Activated T-cell treated with anti-CD3 and anti-CD28 coated beads, Interleukin-2, amount 50 U/mL, for 24 hours (primary cell): ENCODE results near the gene INTS14.
A peak's percentile ranks its signal among the peaks of the same experiment; 100 is the strongest.
"Not testable (repeated sequence)": the region's sequence is repeated elsewhere in the genome, so short reads cannot be mapped to it uniquely, and the experiment has no call there.

Experiments used
- DNase-seq: peaks from one replicate; pipeline ENCODE4 v3.0.0-alpha.2; 2020
- H3K27ac Mint-ChIP-seq: 2 replicates; pipeline ENCODE4 v1.8.0; 2020; ENCODE audit warnings: mild to moderate bottlenecking, mixed read lengths
- H3K27me3 Mint-ChIP-seq: 2 replicates; pipeline ENCODE4 v1.8.0; 2020; ENCODE audit warnings: mixed read lengths
- H3K36me3 Mint-ChIP-seq: 2 replicates; pipeline ENCODE4 v1.8.0; 2020; ENCODE audit warnings: low read depth, mixed read lengths
- H3K4me1 Mint-ChIP-seq: 2 replicates; pipeline ENCODE4 v1.8.0; 2020; ENCODE audit warnings: low read depth, mixed read lengths
- H3K4me3 Mint-ChIP-seq: 2 replicates; pipeline ENCODE4 v1.8.0; 2020; ENCODE audit warnings: mild to moderate bottlenecking, moderate library complexity, mixed read lengths
- H3K9me3 Mint-ChIP-seq: 2 replicates; pipeline ENCODE4 v1.8.0; 2020; ENCODE audit warnings: mixed read lengths

Gene INTS14

DNA sequence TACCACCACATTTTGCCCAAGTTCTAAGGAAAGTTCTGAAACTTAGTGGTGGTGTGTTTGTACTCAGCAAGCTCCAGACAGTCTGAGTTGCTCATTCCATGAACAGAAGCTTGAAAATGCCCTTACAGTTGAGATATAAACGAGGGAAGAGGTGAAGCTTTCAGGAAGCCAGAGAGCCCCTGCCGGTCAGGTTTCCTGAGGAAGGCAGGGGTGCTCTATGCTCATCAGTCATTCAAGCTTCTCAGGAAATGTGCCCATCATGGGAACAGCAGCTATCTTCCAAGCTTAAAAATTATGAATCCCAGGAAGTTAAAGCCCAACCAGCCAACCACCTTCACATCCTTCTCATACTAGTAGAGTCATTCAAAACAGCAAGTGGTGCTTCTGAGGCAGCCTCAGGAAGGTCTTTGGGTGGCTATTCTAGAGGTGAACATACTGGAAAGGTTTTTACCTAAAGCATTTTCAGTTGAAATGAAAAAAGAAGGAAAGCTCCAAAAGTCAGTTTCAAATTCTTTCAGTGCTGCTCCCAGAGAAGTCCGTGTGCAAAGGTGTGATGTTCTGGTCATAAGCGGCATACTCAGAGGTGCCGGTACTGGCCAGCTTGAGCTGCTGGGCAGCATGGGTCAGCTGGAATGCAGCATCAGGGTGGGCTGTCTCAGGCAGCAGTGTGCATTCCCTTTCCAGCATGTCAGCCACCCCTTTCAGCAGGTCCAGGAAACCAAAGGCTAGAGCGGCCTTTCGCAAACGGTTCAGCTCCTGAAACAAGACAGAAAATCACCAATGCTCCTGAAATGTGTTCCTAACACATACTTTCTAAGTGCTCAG lies 31.8 kb downstream of the INTS14 start:
- no peak overlapping the region for H3K4me3 Mint-ChIP-seq

DNA sequence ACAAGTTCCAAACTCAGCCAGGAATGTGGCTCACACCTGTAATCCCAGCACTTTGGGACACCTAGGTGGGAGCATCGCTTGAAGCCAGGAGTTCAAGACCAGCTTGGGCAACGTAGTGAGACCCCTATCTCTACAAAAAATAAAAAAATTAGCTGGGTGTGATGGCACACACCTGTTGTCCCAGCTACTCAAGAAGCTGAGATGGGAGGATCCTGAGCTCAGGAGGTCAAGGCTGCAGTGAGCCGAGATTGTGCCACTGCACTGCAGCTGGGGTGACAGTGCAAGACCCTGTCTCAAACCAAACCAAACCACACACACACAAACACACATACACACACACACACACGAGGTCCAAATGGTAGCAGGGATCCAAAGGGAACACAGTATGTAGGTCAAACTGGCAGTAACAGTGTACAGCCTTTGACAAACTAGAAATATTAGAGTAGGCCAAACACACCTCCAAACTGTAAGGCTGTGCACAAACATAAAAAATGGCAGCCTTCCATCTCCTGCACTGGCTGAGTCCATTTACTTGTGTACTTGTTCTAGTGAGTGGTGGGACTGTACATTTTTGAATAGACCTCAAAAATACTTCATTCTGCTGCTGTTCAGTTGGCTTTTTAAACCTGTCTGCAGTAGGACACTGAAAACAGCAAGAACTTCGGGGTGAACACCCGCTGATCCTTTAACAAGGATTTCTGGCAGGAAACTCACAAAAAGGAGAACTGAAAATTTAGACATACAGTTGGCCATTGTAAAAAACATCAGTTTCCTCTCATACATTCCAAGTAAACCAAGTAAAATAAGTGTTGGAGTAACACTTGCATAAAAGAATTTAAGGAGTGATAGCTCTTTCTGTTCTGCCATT lies 33.6 kb downstream of the INTS14 start:
- no peak for DNase-seq
- Mint-ChIP-seq H3K27ac (peak overlapping the region; percentile 34), H3K9me3 (no peaks in the 10 kb centered on the region), H3K4me1 (no peaks in the 10 kb centered on the region), H3K36me3 (peaks cover 90% of the 10 kb centered on the region), H3K27me3 (no peaks in the 10 kb centered on the region), H3K4me3 (no peak overlapping the region)

More for the DNA sequence above, 31.8 kb downstream of the INTS14 start:
- H3K4me1 Mint-ChIP-seq, result peaks cover 11% of the 10 kb centered on the region
- DNase-seq, result no peak
- peaks cover 95% of the 10 kb centered on the region for H3K36me3 Mint-ChIP-seq
- H3K27me3 Mint-ChIP-seq, result no peaks in the 10 kb centered on the region
- H3K9me3 Mint-ChIP-seq, result no peaks in the 10 kb centered on the region
- H3K27ac Mint-ChIP-seq, result peak overlapping the region; percentile 87

DNA sequence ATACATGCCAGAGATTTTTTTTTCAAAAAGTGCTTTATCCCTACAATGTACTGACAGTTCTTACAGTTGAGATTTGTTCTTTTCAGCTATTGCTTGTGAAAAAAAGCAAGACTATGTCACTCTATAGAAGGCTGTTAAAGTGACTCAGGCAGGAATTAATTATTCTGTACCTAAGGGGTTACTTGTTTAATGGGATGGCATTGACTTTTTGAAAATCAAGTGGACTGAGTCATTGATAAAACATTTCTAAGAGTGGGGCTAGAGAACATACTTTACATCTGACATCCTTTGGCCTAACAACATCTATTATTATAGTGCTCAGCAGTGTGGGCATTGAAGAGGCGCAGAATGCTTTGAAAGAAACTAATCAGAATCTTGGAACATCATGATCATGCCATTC lies 34.3 kb downstream of the INTS14 start:
- no peak for DNase-seq
- Mint-ChIP-seq H3K36me3 (peaks cover 88% of the 10 kb centered on the region), H3K27ac (peak overlapping the region; percentile 34)

DNA sequence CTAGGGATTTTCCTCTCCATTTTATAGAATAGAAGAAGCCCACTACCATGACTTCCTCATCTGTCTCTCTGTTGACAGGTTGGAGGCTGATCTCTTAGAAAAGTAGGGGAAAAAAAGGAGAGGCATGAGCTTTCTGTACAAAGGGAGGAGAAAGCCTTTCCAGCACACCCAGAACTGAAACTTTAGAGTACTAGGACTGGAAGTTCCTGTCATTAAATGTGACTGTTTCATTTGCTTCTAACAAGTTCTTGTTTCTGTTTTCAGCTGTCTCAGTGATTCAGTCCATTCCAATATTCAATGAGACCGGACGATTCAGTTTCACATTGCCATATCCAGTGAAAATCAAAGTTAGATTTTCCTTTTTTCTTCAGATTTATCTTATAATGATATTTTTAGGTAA lies 39.0 kb downstream of the INTS14 start:
- Mint-ChIP-seq H3K27ac (no peak overlapping the region), H3K4me1 (no peaks in the 10 kb centered on the region), H3K27me3 (no peaks in the 10 kb centered on the region), H3K9me3 (no peaks in the 10 kb centered on the region), H3K4me3 (no peak overlapping the region), H3K36me3 (peaks cover 87% of the 10 kb centered on the region)
- no peak for DNase-seq

More for the DNA sequence above, 34.3 kb downstream of the INTS14 start:
- no peaks in the 10 kb centered on the region for H3K27me3 Mint-ChIP-seq
- H3K4me1 Mint-ChIP-seq, result no peaks in the 10 kb centered on the region
- H3K4me3 Mint-ChIP-seq, result no peak overlapping the region
- H3K9me3 Mint-ChIP-seq, result no peaks in the 10 kb centered on the region

DNA sequence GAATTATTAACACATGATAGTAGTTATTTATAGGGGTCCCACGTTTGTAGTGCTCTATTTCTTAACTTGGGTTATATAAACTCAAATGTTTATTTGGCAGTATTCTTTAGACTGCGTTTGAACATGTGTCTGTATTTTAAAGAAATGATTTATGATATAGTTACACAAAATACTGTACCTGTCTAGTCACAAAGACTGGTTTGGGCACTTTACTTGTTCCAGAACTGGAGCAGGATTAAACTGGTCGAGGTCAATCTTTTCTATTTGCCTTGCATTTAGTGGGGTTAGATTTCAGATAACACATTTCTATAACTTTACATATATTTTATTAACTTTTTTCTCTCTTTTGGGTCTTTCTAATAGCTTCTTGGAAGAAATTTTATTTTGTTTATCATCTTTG lies 41.2 kb downstream of the INTS14 start:
- no peaks in the 10 kb centered on the region for H3K4me1 Mint-ChIP-seq
- no peaks in the 10 kb centered on the region for H3K27me3 Mint-ChIP-seq
- no peak overlapping the region for H3K4me3 Mint-ChIP-seq
- no peak for DNase-seq
- H3K36me3 Mint-ChIP-seq, result peaks cover 90% of the 10 kb centered on the region
- no peak overlapping the region for H3K27ac Mint-ChIP-seq
- no peaks in the 10 kb centered on the region for H3K9me3 Mint-ChIP-seq

DNA sequence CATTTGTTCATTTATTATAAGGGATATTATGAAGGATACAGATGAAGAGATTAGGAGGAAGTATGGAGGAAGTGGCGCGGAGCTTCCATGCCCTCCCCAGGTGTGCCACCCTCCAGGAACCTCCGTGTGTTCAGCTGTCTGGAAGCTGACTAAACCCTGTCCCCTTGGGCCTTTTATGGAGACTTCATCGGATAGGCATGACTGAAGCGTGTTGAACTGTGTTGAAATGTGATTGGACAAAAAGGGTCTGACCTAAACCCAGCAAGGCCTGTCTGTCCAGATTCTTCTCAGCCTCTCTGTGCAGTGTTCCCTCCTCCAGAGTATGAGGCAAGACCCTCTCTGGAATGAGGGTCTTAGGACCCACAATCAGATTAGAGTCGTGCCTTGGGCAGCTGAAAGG lies 49.0 kb downstream of the INTS14 start:
- Mint-ChIP-seq H3K36me3 (peaks cover 100% of the 10 kb centered on the region), H3K27ac (no peak overlapping the region), H3K4me3 (no peak overlapping the region), H3K27me3 (no peaks in the 10 kb centered on the region), H3K4me1 (no peaks in the 10 kb centered on the region), H3K9me3 (no peaks in the 10 kb centered on the region)
- DNase-seq, result no peak

DNA sequence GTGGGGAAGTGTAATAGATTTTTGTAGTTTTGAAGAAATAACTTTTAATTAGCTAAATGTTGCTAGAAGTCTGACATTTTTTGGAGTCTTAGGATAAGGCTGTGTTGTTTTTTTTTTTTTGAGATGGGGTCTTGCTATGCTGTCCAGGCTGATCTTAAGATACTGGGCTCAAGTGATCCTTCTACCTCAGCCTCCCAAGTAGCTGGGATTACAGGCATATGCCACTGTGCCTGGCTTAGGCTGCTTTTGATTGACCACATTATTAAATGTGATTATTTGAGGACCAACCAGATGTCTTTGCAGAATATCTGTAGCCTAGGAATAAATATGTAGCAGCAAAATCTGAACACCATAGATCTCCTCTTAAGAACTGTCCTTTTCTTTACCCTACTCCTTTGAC lies 51.0 kb downstream of the INTS14 start:
- Mint-ChIP-seq H3K9me3 (no peaks in the 10 kb centered on the region), H3K27ac (no peak overlapping the region), H3K27me3 (no peaks in the 10 kb centered on the region), H3K4me1 (no peaks in the 10 kb centered on the region), H3K36me3 (peaks cover 99% of the 10 kb centered on the region), H3K4me3 (no peak overlapping the region)
- DNase-seq, result no peak

DNA sequence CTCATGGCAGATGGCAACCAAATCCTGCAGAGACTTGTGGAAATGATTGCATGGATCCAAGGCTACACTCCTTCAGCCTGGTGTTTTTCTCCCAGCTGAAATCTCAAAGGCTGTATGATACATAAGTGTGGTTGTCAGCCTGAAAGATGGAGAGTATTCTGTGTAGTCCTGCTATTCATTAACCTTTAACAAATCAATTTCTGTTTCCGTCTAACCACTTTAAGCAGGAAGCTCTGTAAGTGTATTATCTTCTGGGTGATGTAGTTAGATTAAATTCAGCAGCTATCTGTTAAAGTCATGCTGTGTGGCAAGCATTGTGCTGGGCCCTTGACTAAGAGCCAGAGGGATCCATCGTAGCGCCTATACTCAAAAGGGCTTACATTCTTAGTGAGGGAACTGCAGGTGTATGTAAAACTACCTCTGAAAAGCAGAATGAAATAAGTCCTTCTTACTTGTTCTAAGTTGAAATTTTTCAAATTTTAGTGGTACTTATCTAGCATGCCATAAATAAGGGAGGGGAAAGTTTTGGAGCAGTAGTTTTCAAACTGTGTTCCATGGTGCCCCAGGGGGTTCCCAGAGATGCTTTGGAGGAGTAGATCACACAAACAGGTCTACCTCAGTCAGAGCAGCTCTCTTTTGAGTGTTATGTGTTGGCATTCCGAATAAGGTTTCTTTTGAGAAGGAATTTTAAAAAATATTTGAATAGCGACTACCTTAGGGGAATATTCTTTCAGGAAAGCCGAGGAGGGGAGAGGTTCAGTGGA lies 51.8 kb downstream of the INTS14 start:
- H3K4me1 Mint-ChIP-seq, result no peaks in the 10 kb centered on the region
- no peak for DNase-seq
- no peaks in the 10 kb centered on the region for H3K9me3 Mint-ChIP-seq
- H3K27me3 Mint-ChIP-seq, result no peaks in the 10 kb centered on the region
- no peak overlapping the region for H3K4me3 Mint-ChIP-seq
- no peak overlapping the region for H3K27ac Mint-ChIP-seq
- H3K36me3 Mint-ChIP-seq, result peaks cover 99% of the 10 kb centered on the region

DNA sequence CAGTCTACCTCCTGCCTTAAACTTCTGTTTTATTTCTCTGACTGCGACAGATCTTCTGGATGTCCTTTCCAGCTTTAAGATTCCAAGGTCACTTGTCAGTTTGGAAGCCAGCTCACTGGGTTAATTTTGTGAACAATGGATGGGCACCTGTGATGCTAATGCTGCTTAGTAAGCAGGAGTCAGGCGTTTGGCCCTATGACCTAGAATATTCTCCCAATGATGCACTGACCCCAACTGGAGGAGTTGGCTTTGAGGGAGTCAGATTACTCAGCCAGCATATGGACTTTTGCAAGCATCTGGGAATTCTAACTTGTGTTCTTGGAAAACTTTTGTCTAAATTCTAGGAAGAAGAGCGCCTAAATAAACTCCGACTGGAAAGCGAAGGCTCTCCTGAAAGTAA lies 52.6 kb downstream of the INTS14 start:
- Mint-ChIP-seq H3K27me3 (no peaks in the 10 kb centered on the region), H3K27ac (no peak overlapping the region), H3K36me3 (peaks cover 99% of the 10 kb centered on the region), H3K4me3 (no peak overlapping the region), H3K9me3 (no peaks in the 10 kb centered on the region), H3K4me1 (no peaks in the 10 kb centered on the region)
- DNase-seq, result no peak

DNA sequence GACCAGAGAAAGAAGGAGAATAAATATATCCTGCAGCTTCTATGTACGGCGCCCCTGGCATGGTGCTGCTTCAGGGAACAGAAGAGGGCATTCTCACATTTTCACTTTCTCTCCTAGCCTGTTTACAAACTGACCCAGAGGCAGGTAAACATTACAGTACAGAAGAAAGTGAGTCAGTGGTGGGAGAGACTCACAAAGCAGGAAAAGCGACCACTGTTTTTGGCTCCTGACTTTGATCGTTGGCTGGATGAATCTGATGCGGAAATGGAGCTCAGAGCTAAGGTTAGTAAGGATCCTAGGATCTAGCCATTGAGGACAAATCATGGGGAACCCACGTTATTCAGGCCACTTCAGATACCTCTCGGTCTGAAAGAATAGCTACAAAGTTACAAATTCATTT lies 54.3 kb downstream of the INTS14 start:
- DNase-seq, result no peak
- Mint-ChIP-seq H3K9me3 (no peaks in the 10 kb centered on the region), H3K4me1 (no peaks in the 10 kb centered on the region), H3K27ac (no peak overlapping the region), H3K36me3 (peaks cover 92% of the 10 kb centered on the region), H3K4me3 (no peak overlapping the region), H3K27me3 (no peaks in the 10 kb centered on the region)

DNA sequence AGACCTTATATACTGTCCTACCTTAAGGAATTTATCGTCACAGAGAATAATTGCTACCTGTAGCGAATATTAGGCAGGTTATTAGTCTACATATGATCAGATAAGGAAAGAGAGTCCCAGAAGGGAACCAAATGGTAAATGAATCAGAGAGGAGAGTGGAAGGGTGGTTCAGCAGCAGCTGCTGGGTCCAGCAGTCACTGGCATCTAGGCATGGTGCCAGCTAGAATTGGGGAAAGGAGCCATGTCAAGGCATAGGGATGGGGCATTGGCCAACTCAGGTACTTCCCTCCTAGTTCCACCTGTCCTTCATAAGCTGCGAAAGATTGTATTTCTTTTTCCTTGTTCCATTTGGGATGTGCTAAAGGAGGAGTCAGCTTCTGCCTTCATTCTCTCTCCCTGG lies 57.2 kb downstream of the INTS14 start:
- Mint-ChIP-seq H3K36me3 (peaks cover 67% of the 10 kb centered on the region), H3K4me1 (peaks cover 16% of the 10 kb centered on the region), H3K27me3 (no peaks in the 10 kb centered on the region), H3K4me3 (no peak overlapping the region), H3K9me3 (no peaks in the 10 kb centered on the region), H3K27ac (no peak overlapping the region)
- DNase-seq, result no peak

DNA sequence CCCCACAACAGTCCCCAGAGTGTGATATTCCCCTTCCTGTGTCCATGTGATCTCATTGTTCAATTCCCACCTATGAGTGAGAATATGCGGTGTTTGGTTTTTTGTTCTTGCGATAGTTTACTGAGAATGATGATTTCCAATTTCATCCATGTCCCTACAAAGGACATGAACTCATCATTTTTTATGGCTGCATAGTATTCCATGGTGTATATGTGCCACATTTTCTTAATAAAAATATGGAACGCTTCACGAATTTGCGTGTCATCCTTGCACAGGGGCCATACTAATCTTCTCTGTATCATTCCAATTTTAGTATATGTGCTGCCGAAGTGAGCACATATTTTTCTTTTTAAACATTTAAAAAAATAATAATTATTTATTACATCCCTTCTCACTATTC lies 58.1 kb downstream of the INTS14 start:
- H3K4me3 Mint-ChIP-seq, H3K27ac Mint-ChIP-seq, DNase-seq, H3K9me3 Mint-ChIP-seq, H3K27me3 Mint-ChIP-seq: not testable (repeated sequence)
- Mint-ChIP-seq H3K4me1 (peaks cover 16% of the 10 kb centered on the region), H3K36me3 (peaks cover 58% of the 10 kb centered on the region)

DNA sequence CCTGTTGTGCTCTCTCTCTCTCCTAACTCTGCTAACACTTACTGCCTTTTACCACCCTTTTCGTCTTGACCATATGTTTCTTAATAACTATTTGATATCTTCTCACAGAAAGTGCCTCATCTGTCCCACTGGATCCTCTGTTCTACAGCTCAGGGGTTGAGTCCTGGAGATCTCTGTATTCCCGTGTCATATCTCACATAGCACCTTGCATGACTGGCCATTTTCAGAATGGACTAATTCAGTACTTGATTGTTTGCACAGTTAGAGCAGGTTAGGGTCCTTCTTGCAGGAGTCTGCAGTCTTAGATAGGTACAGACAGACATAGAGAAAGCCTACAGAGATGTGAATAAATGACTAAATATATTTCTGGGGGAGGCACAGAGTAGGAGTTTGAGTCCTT lies 59.7 kb downstream of the INTS14 start:
- H3K27ac Mint-ChIP-seq, result peak overlapping the region; percentile 62
- H3K9me3 Mint-ChIP-seq, result no peaks in the 10 kb centered on the region
- no peaks in the 10 kb centered on the region for H3K27me3 Mint-ChIP-seq
- DNase-seq, result no peak
- no peak overlapping the region for H3K4me3 Mint-ChIP-seq
- H3K36me3 Mint-ChIP-seq, result peaks cover 41% of the 10 kb centered on the region
- H3K4me1 Mint-ChIP-seq, result peaks cover 18% of the 10 kb centered on the region

DNA sequence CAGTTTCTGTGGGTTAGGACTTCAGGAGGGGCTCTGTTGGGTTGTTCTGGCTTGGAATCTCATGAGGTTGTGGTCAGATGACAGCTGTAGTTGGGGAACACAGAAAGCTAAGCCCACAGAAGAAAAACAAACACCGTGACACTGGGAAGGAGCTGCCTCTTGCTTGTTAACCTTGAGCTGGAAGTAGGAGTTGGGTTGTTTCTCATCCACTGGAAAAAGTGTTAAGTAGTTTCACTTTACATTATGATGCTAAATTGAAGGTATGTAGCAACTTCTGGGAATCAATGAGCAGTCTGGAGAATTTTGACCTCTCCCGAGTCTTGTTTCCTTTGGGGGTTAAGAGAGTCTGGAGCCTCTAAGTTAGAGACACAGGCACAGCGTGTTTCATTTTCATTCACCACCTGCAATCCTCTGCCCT lies 60.2 kb downstream of the INTS14 start:
- Mint-ChIP-seq H3K9me3 (no peaks in the 10 kb centered on the region), H3K4me3 (no peak overlapping the region), H3K27ac (peak overlapping the region; percentile 62), H3K36me3 (peaks cover 37% of the 10 kb centered on the region), H3K27me3 (no peaks in the 10 kb centered on the region), H3K4me1 (peaks cover 18% of the 10 kb centered on the region)
- no peak for DNase-seq
